CD4-positive, CD25-positive, alpha-beta regulatory T cell (primary cell): ENCODE results near the gene SLC6A7. TPM values are rescaled to one million over a fixed set of nuclear protein-coding genes. Genes with fewer than 3 reads are reported as not detected.

Source experiments
- ATAC-seq, 2 donors: fragments of 150-1000 bp; cut with Tn5 transposase; one replicate each; pipeline ENCODE4 v1.10.0; 2021; ENCODE audit warnings: low read depth in 2 of 2, moderate number of reproducible peaks in 2 of 2, moderate library complexity in 1 of 2
- DNase-seq, 3 donors: peaks; one replicate each; pipeline versions ENCODE4 v3.0.0 to v3.0.0-alpha.2; 2012 to 2022; ENCODE audit warnings: mixed read lengths in 1 of 3
- H3K27ac ChIP-seq: one replicate; pipeline ENCODE4 v1.7.0; 2013; ENCODE audit warnings: mild to moderate bottlenecking, low read length; ENCODE audit not compliant: insufficient read depth, poor library complexity, severe bottlenecking
- H3K27me3 ChIP-seq: one replicate; pipeline ENCODE4 v1.7.0; 2013; ENCODE audit warnings: low read length; ENCODE audit not compliant: control insufficient read depth, insufficient read depth
- H3K36me3 ChIP-seq: one replicate; pipeline ENCODE4 v1.7.0; 2013; ENCODE audit warnings: mild to moderate bottlenecking, low read length, moderate library complexity; ENCODE audit not compliant: control insufficient read depth, insufficient read depth
- H3K4me1 ChIP-seq: 2 replicates; pipeline ENCODE4 v1.7.0; 2013; ENCODE audit warnings: mild to moderate bottlenecking, low read length; ENCODE audit not compliant: insufficient read depth, control insufficient read depth, poor library complexity, severe bottlenecking
- H3K4me3 ChIP-seq: one replicate; pipeline ENCODE4 v1.7.0; 2013; ENCODE audit warnings: low read depth, mild to moderate bottlenecking, low read length, moderate library complexity
- H3K9me3 ChIP-seq, 2 experiments: 1 replicate in 1 of 2; 2 replicates in 1 of 2; pipeline ENCODE4 v1.7.0; 2013; ENCODE audit warnings: low read length in 2 of 2, mild to moderate bottlenecking in 1 of 2, moderate library complexity in 1 of 2; ENCODE audit not compliant: control insufficient read depth in 2 of 2
- H3K27ac Mint-ChIP-seq, 3 donors: one replicate each; pipeline ENCODE4 v1.8.0; 2020 to 2022; ENCODE audit warnings: mild to moderate bottlenecking in 3 of 3, mixed read lengths in 3 of 3, moderate library complexity in 2 of 3
- H3K27me3 Mint-ChIP-seq: one replicate; pipeline ENCODE4 v1.8.0; 2022; ENCODE audit warnings: mild to moderate bottlenecking, mixed read lengths
- H3K36me3 Mint-ChIP-seq: one replicate; pipeline ENCODE4 v1.8.0; 2020; ENCODE audit warnings: mixed read lengths
- H3K4me1 Mint-ChIP-seq, 4 donors: one replicate each; pipeline ENCODE4 v1.8.0; 2020 to 2022; ENCODE audit warnings: mixed read lengths in 4 of 4, mild to moderate bottlenecking in 1 of 4
- H3K4me3 Mint-ChIP-seq, 4 donors: one replicate each; pipeline ENCODE4 v1.8.0; 2020 to 2022; ENCODE audit warnings: mild to moderate bottlenecking in 4 of 4, mixed read lengths in 4 of 4, moderate library complexity in 3 of 4
- H3K9me3 Mint-ChIP-seq, 7 donors: one replicate each; pipeline ENCODE4 v1.8.0; 2020 to 2022; ENCODE audit warnings: mixed read lengths in 7 of 7, mild to moderate bottlenecking in 3 of 7, moderate library complexity in 2 of 7
- polyA plus RNA-seq, 4 donors: library from polyadenylated mRNA; unstranded; fragments of 300-500 nt; fragmentation: Illumina TruSeq; gene quantifications; one replicate each; pipeline ENCODE4 v1.2.3, GENCODE V29; 2021
- total RNA-seq: library from RNA; stranded (reverse); gene quantifications from one replicate; pipeline ENCODE4 v1.2.3, GENCODE V29; 2022

The SLC6A7 gene
- total and polyA plus RNA-seq, 5 donors from 2014 or later, result not detected

- H3K27ac ChIP-seq, result no peak overlapping the region
- no peaks in the 10 kb centered on the region for H3K9me3 ChIP-seq
- H3K36me3 ChIP-seq, result no peaks in the 10 kb centered on the region
- no peaks in the 10 kb centered on the region for H3K4me1 ChIP-seq
- ATAC-seq (no peak), DNase-seq (no peak)
- Mint-ChIP-seq H3K4me1 (no peaks in the 10 kb centered on the region), H3K27ac (no peak overlapping the region), H3K9me3 (no peaks in the 10 kb centered on the region), H3K4me3 (no peak overlapping the region), H3K36me3 (no peaks in the 10 kb centered on the region), H3K27me3 (peaks cover 20% of the 10 kb centered on the region)
- no peak overlapping the region for H3K4me3 ChIP-seq
- H3K27me3 ChIP-seq, result no peaks in the 10 kb centered on the region
Observed at GRCh38 chr5:150184006-150184405, 5.9 kb upstream of the SLC6A7 start.

GRCh38 chr5:150184990-150185912, 4.6 kb upstream of the SLC6A7 start:
- Histone ChIP-seq H3K9me3 (no peaks in the 10 kb centered on the region), H3K36me3 (no peaks in the 10 kb centered on the region), H3K27me3 (peaks cover 3% of the 10 kb centered on the region), H3K4me1 (no peaks in the 10 kb centered on the region), H3K27ac (no peak overlapping the region), H3K4me3 (no peak overlapping the region)
- DNase-seq (no peak), ATAC-seq (no peak)
- Mint-ChIP-seq H3K4me3 (no peak overlapping the region), H3K36me3 (no peaks in the 10 kb centered on the region), H3K4me1 (no peaks in the 10 kb centered on the region), H3K9me3 (no peaks in the 10 kb centered on the region), H3K27me3 (peaks cover 27% of the 10 kb centered on the region), H3K27ac (no peak overlapping the region)

GRCh38 chr5:150186137-150186536, 3.7 kb upstream of the SLC6A7 start:
- Histone ChIP-seq H3K4me3 (no peak overlapping the region), H3K4me1 (no peaks in the 10 kb centered on the region), H3K27me3 (peaks cover 3% of the 10 kb centered on the region), H3K36me3 (no peaks in the 10 kb centered on the region), H3K9me3 (no peaks in the 10 kb centered on the region), H3K27ac (no peak overlapping the region)
- peaks cover 32% of the 10 kb centered on the region for H3K27me3 Mint-ChIP-seq
- no peak overlapping the region for H3K4me3 Mint-ChIP-seq
- DNase-seq (no peak), ATAC-seq (no peak)
- no peaks in the 10 kb centered on the region for H3K9me3 Mint-ChIP-seq
- H3K4me1 Mint-ChIP-seq, result no peaks in the 10 kb centered on the region
- no peaks in the 10 kb centered on the region for H3K36me3 Mint-ChIP-seq
- no peak overlapping the region for H3K27ac Mint-ChIP-seq

GRCh38 chr5:150186897-150187296, 3.0 kb upstream of the SLC6A7 start:
- Mint-ChIP-seq H3K27ac (no peak overlapping the region), H3K4me3 (no peak overlapping the region), H3K4me1 (no peaks in the 10 kb centered on the region), H3K36me3 (no peaks in the 10 kb centered on the region), H3K27me3 (peaks cover 36% of the 10 kb centered on the region), H3K9me3 (no peaks in the 10 kb centered on the region)
- H3K27me3 ChIP-seq, result peaks cover 3% of the 10 kb centered on the region
- DNase-seq, result no peak
- no peak overlapping the region for H3K27ac ChIP-seq
- no peak overlapping the region for H3K4me3 ChIP-seq
- H3K36me3 ChIP-seq, result no peaks in the 10 kb centered on the region
- H3K4me1 ChIP-seq, result no peaks in the 10 kb centered on the region
- no peaks in the 10 kb centered on the region for H3K9me3 ChIP-seq
- ATAC-seq, result no peak

- no peak for ATAC-seq
- DNase-seq, result no peak
- Histone ChIP-seq H3K27ac (no peak overlapping the region), H3K9me3 (no peaks in the 10 kb centered on the region), H3K4me3 (no peak overlapping the region), H3K27me3 (peaks cover 3% of the 10 kb centered on the region), H3K36me3 (no peaks in the 10 kb centered on the region), H3K4me1 (no peaks in the 10 kb centered on the region)
- H3K36me3 Mint-ChIP-seq, result no peaks in the 10 kb centered on the region
- H3K9me3 Mint-ChIP-seq, result no peaks in the 10 kb centered on the region
- no peak overlapping the region for H3K27ac Mint-ChIP-seq
- H3K4me3 Mint-ChIP-seq, result no peak overlapping the region
- peaks cover 40% of the 10 kb centered on the region for H3K27me3 Mint-ChIP-seq
- H3K4me1 Mint-ChIP-seq, result no peaks in the 10 kb centered on the region
Observed at GRCh38 chr5:150188146-150188842, 1.6 kb upstream of the SLC6A7 start.

GRCh38 chr5:150189326-150189725, 536 bp upstream of the SLC6A7 start:
- H3K9me3 Mint-ChIP-seq, result no peaks in the 10 kb centered on the region
- ATAC-seq (no peak), DNase-seq (no peak)
- no peaks in the 10 kb centered on the region for H3K36me3 ChIP-seq
- no peak overlapping the region for H3K27ac Mint-ChIP-seq
- no peaks in the 10 kb centered on the region for H3K36me3 Mint-ChIP-seq
- H3K4me3 Mint-ChIP-seq, result no peak overlapping the region
- H3K27ac ChIP-seq, result no peak overlapping the region
- no peak overlapping the region for H3K4me3 ChIP-seq
- peaks cover 3% of the 10 kb centered on the region for H3K27me3 ChIP-seq
- H3K4me1 Mint-ChIP-seq, result no peaks in the 10 kb centered on the region
- H3K27me3 Mint-ChIP-seq, result peaks cover 49% of the 10 kb centered on the region
- H3K4me1 ChIP-seq, result no peaks in the 10 kb centered on the region
- H3K9me3 ChIP-seq, result no peaks in the 10 kb centered on the region

- Histone ChIP-seq H3K36me3 (no peaks in the 10 kb centered on the region), H3K4me3 (no peak overlapping the region), H3K4me1 (no peaks in the 10 kb centered on the region), H3K27me3 (peaks cover 3% of the 10 kb centered on the region), H3K9me3 (no peaks in the 10 kb centered on the region), H3K27ac (no peak overlapping the region)
- Mint-ChIP-seq H3K4me3 (no peak overlapping the region), H3K36me3 (no peaks in the 10 kb centered on the region), H3K4me1 (no peaks in the 10 kb centered on the region), H3K9me3 (no peaks in the 10 kb centered on the region), H3K27me3 (peaks cover 44% of the 10 kb centered on the region), H3K27ac (no peak overlapping the region)
- ATAC-seq, result no peak
- DNase-seq, result no peak
Observed at GRCh38 chr5:150190503-150190979, 679 bp downstream of the SLC6A7 start.
